ENCODE measurements around the gene DGKG.

- no peak for TF ChIP-seq CTCF (conservative IDR thresholded peaks at IDR 0.05; ENCODE audit: low read depth, low read length)
- no peak for TF ChIP-seq EZH2 (IDR thresholded peaks at IDR 0.05; ENCODE audit: borderline replicate concordance, low read depth, low read length, poor library complexity, severe bottlenecking)
These were observed 176.7 kb downstream of the DGKG start for GRCh38 chr3:186185194-186185787.

Data from A673 (cell line).